ENCODE data around the gene PROC.
"Not testable (repeated sequence)": the region's sequence is repeated elsewhere in the genome, so short reads cannot be mapped to it uniquely, and the experiment has no call there.

The PROC gene

GRCh38 chr2:127392828-127393578 lies 25.2 kb upstream of the PROC start:
- no peak for DNase-seq (ENCODE audit: insufficient read length, low spot score)
- FAIRE-seq: no peak

GRCh38 chr2:127394492-127394891 lies 23.7 kb upstream of the PROC start:
- DNase-seq (ENCODE audit: insufficient read length, low spot score): no peak
- no peak for FAIRE-seq

GRCh38 chr2:127397568-127398238 lies 20.5 kb upstream of the PROC start:
- DNase-seq (ENCODE audit: insufficient read length, low spot score) (no peak), FAIRE-seq (no peak)

- DNase-seq (ENCODE audit: insufficient read length, low spot score) (peak; percentile 91), FAIRE-seq (no peak)
Observed at GRCh38 chr2:127398239-127398590, 20.0 kb upstream of the PROC start.

- FAIRE-seq (no peak), DNase-seq (ENCODE audit: insufficient read length, low spot score) (no peak)
Observed at GRCh38 chr2:127400533-127400896, 17.7 kb upstream of the PROC start.

DNA sequence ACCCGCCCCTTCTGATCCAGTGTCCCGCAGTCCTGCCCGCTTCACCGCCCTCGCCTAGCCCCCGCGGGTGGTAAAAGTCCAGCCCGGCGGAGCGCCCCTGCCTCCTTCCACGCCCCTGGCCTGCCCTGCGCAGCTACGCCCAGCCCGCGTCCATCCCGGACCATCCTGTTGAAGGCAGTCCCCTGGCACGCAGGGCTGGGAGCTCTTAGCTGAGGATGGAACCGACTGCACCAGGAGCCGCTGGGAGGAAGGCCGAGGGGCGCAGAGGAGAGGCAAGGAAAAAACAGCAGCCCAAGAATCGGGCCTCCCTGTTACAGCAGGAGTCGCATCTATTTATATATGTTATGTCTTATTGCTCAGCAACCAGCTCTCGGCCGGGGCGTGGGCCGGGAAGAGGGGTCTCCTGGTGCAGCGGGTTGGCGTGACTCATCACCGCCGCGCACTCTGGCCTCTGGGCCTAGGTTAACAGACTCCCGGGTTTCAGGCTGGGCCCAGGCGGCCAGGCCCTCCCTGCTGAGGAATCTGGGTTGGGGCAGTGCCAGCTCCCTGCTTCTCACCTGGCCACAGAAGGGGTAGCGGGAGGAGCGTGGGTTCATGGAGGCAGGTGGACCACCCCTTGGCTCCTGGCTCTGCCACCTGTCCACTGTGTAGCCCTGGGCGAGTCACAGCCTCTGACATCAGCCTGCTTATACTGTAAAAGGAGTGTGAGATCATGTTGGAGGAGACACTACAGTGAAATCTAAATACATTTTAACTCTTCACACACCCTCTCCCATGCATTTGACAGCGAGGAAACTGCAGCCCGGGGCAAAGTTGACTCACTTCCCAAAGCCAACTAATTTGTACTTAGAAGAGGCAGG lies 17.1 kb upstream of the PROC start:
- no peak for FAIRE-seq
- DNase-seq (ENCODE audit: insufficient read length, low spot score): no peak

- FAIRE-seq (no peak), DNase-seq (ENCODE audit: insufficient read length, low spot score) (no peak)
Observed at GRCh38 chr2:127401757-127402695, 16.2 kb upstream of the PROC start.

GRCh38 chr2:127403460-127403859 lies 14.8 kb upstream of the PROC start:
- FAIRE-seq (no peak), DNase-seq (ENCODE audit: insufficient read length, low spot score) (no peak)

DNA sequence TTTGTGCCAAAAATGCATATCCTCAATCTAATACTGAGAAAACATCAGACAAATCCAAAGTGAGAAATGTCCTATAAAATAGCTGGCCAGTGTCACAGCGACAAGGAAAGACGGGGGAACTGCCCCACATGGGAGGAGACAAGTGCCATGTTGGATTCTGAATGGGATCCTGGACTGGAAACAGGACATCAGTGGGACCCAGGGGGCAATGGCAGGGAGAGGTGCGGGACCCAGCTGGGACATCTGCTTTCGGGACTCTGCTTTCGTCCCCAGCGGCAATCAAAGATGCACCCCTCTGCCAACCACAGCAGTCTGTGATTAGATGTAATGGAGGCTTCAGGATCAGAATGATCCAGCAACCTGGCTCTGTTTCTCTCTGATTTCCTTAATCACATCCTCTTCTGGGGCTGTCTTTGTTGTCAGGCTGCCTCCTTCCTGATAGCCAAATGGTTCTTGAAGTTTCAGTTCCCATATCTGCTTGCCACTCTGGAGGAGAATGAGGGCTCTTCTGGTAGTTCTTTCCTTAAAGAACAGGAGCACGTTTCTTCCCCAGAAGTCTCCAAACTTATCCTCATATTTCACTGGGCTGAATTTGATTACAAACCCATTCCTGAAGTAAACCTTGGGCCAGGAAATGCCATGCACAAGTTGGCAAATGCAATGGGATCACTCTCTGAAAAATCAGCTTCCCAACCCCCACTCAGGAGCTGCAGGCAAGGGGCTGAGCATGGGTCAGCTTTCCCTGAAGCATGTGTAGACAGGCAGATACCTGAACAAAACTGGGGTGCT lies 13.6 kb upstream of the PROC start:
- no peak for FAIRE-seq
- DNase-seq (ENCODE audit: insufficient read length, low spot score): no peak

- no peak for DNase-seq (ENCODE audit: insufficient read length, low spot score)
- no peak for FAIRE-seq
Observed at GRCh38 chr2:127405255-127405610, 13.0 kb upstream of the PROC start.

GRCh38 chr2:127406454-127406853 lies 11.8 kb upstream of the PROC start:
- FAIRE-seq (no peak), DNase-seq (ENCODE audit: insufficient read length, low spot score) (no peak)

DNA sequence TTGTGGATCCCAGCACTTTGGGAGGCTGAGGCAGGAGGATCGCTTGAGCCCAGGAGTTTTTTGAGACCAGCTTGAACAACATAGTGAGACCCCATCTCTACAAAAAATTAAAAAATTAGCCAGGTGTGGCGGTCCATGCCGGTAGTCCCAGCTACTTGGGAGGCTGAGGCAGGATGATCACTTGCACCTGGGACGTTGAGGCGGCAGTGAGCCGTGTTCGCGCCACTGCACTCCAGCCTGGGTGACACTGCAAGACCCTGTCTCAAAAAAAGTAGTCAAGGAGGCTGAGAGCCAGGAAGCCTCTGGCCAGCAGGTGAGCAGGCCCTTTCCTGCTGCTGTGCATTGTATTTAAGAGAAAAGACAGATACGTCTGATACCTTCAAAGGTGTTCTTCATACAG lies 11.1 kb upstream of the PROC start:
- DNase-seq (ENCODE audit: insufficient read length, low spot score) (no peak), FAIRE-seq (no peak)

- FAIRE-seq (no peak), DNase-seq (ENCODE audit: insufficient read length, low spot score) (no peak)
Observed at GRCh38 chr2:127407661-127408003, 10.6 kb upstream of the PROC start.

DNA sequence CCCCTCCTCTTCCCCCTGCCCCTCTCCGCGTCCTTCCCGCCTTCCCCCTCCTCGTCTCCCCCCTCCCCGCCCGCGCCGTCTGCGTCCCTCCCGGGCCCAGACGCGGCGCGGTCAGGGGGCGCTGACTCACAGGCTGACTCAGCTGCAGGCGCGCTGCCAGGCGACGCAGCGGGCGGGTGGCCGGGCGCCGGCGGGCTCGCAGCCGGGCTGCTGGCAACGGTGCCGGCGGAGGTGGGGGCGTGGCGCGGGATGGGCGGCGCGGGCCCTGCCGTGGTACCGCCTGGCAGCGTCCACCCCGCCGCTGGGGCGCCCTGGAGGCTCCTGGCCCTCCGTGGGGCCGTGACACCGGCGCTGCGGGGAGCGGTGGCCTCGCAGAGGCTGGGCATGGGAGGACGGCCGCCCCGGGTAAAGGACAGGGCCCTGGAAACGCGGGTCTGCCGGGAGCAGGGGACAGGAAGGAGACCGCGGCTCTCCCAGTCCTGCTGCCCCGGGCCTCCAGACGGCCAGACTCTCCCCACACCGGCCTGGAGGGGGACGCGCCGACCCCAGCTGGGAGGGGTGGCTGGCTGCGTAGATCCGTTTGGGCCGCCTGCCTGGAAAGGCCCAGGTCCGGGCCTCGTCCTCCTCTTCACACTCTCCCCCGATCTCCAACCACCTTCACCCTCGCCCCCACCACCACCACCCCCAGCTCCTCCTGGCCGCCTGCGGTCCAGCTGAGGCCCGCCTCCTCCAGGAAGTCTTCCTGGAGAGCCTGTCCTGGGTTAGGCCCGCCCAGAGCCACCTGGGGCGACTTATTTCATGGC lies 10.0 kb upstream of the PROC start:
- FAIRE-seq (peak; percentile 98), DNase-seq (ENCODE audit: insufficient read length, low spot score) (peak; percentile 90)

DNA sequence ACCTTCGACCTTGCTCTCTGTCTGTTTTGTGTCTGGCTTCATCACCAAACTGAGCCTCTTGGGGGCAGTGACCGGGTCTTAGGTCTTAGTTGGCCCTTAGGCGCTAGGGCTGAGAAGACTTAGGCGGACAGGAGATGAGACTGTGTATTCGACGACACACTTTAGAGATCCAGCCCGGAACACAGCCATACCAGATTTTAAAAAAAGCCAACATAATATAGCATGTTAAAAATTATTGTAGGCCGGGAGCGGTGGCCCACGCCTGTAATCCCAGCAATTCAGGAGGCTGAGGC lies 9.5 kb upstream of the PROC start:
- no peak for DNase-seq (ENCODE audit: insufficient read length, low spot score)
- FAIRE-seq: no peak

DNA sequence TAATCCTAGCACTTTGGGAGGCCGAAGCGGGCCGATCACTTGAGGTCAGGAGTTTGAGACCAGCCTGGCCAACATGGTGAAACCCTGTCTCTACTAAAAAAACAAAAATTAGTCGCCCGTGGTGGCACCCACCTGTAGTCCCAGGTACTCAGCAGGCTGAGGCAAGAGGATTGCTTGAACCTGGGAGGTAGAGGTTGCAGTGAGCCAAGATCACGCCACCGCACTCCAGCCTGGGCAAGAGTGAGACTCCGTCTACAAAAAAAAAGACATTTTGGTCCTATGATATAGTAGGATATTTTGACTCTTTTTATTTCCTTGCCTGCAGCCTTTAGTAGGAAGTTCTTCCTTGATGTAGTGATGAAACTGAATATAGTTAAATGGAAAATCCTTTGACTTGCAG lies 8.5 kb upstream of the PROC start:
- DNase-seq (ENCODE audit: insufficient read length, low spot score); FAIRE-seq: not testable (repeated sequence)

GRCh38 chr2:127410871-127411652 lies 7.2 kb upstream of the PROC start:
- no peak for FAIRE-seq
- DNase-seq (ENCODE audit: insufficient read length, low spot score): no peak

DNA sequence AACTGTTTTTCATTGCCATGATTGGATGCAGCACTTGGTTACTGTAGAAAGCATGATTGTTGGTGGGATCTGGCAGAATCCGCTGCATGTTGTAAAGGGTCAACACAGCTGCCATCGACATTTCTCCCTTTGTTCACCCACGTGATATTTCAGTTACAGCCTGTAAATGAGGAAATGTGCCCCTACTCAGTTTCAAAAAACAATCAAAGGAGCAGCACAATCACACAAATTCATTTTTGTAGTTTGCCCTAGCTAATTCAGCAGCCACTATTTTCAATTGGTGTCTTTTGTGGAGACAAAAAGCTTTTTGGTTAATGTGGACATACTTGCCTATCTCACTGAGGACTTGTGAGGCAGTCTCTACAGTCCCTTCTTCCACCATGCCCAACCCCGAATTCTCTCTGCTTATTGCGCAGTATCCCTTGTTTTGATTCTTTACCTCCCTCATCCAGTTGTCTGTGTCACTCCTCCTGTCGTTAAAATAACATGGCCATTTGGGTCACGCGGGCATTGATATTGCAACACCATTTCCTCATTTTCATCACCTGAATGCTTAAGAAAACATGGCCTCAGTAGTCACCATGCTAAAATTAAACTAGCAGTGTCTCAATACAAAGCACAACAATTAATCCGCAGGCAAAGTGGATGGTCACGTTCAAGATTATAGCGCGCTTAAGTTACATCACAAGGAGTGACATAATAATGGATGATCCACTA lies 6.4 kb upstream of the PROC start:
- FAIRE-seq (no peak), DNase-seq (ENCODE audit: insufficient read length, low spot score) (no peak)

All from HTR-8/SVneo (cell line).